ENCODE results near the gene CTDNEP1.
"Not testable (repeated sequence)": the region's sequence is repeated elsewhere in the genome, so short reads cannot be mapped to it uniquely, and the experiment has no call there.

The CTDNEP1 gene

GRCh38 chr17:7246779-7247178 lies 4.8 kb downstream of the CTDNEP1 start:
- no peak overlapping the region for H3K27ac ChIP-seq (ENCODE audit: insufficient read depth, low read length, poor library complexity, severe bottlenecking)
- H3K36me3 ChIP-seq (ENCODE audit: control insufficient read depth, insufficient read depth, low read length), result peaks cover 20% of the 10 kb centered on the region
- H3K9me3 ChIP-seq (ENCODE audit: control insufficient read depth, low read length), result no peaks in the 10 kb centered on the region
- DNase-seq, result no peak
- no peaks in the 10 kb centered on the region for H3K27me3 ChIP-seq (replicated peaks; ENCODE audit: control insufficient read depth, insufficient read depth, low read length, poor library complexity, severe bottlenecking)
- peaks cover 27% of the 10 kb centered on the region for H3K4me1 ChIP-seq (ENCODE audit: control insufficient read depth, insufficient read depth, low read length, poor library complexity, severe bottlenecking)
- H3K4me3 ChIP-seq (ENCODE audit: insufficient read depth, low read depth, low read length, poor library complexity, severe bottlenecking), result no peak overlapping the region

DNA sequence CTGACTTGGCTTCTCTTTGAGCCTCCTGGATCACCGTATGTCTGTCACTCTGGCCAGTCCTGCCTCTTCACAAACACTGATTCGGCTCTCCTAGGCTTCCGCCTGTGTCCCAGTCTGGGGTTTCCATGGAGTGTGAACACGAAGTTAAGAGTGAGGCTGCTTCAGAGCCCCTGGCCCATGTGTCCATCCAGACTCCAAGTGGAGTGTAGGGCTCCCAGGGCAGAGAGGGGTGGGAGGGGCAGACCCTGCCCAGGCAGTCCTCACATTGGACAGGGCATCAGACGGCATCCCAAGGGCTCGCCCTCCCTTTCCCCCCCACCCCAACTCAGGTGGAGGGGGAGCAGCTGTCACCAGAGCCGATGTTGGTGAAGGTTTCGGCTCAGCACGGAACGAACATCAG lies 7.7 kb downstream of the CTDNEP1 start:
- H3K27me3 ChIP-seq (replicated peaks; ENCODE audit: control insufficient read depth, insufficient read depth, low read length, poor library complexity, severe bottlenecking); DNase-seq; H3K4me3 ChIP-seq (ENCODE audit: insufficient read depth, low read depth, low read length, poor library complexity, severe bottlenecking); H3K9me3 ChIP-seq (ENCODE audit: control insufficient read depth, low read length): not testable (repeated sequence)
- Histone ChIP-seq H3K4me1 (ENCODE audit: control insufficient read depth, insufficient read depth, low read length, poor library complexity, severe bottlenecking) (peaks cover 26% of the 10 kb centered on the region), H3K27ac (ENCODE audit: insufficient read depth, low read length, poor library complexity, severe bottlenecking) (peak overlapping the region; percentile 94), H3K36me3 (ENCODE audit: control insufficient read depth, insufficient read depth, low read length) (peaks cover 27% of the 10 kb centered on the region)

DNA sequence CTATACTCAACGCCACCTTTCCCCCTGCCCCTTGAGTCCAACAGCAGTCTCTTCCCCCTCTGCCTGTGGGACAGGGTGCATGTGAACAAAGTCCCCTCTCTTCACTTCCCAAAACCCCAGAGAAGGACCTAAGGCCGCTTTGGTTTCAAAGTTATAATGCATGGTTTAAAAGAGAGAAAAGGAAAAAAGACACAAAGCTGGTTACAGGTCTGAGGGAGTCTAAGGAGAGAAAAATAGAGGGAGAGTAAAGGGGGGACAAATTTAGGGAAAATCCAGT lies 8.1 kb downstream of the CTDNEP1 start:
- no peaks in the 10 kb centered on the region for H3K27me3 ChIP-seq (replicated peaks; ENCODE audit: control insufficient read depth, insufficient read depth, low read length, poor library complexity, severe bottlenecking)
- peaks cover 27% of the 10 kb centered on the region for H3K36me3 ChIP-seq (ENCODE audit: control insufficient read depth, insufficient read depth, low read length)
- peak overlapping the region; percentile 88 for H3K4me3 ChIP-seq (ENCODE audit: insufficient read depth, low read depth, low read length, poor library complexity, severe bottlenecking)
- DNase-seq, result no peak
- H3K9me3 ChIP-seq (ENCODE audit: control insufficient read depth, low read length), result no peaks in the 10 kb centered on the region
- H3K27ac ChIP-seq (ENCODE audit: insufficient read depth, low read length, poor library complexity, severe bottlenecking), result peak overlapping the region; percentile 94
- H3K4me1 ChIP-seq (ENCODE audit: control insufficient read depth, insufficient read depth, low read length, poor library complexity, severe bottlenecking), result peaks cover 24% of the 10 kb centered on the region

- peaks cover 24% of the 10 kb centered on the region for H3K4me1 ChIP-seq (ENCODE audit: control insufficient read depth, insufficient read depth, low read length, poor library complexity, severe bottlenecking)
- no peaks in the 10 kb centered on the region for H3K9me3 ChIP-seq (ENCODE audit: control insufficient read depth, low read length)
- no peaks in the 10 kb centered on the region for H3K27me3 ChIP-seq (replicated peaks; ENCODE audit: control insufficient read depth, insufficient read depth, low read length, poor library complexity, severe bottlenecking)
- H3K36me3 ChIP-seq (ENCODE audit: control insufficient read depth, insufficient read depth, low read length), result peaks cover 27% of the 10 kb centered on the region
- H3K27ac ChIP-seq (ENCODE audit: insufficient read depth, low read length, poor library complexity, severe bottlenecking), result peak overlapping the region; percentile 94
- peak; percentile 88 to 93 (median 88) for DNase-seq
- peak overlapping the region; percentile 88 for H3K4me3 ChIP-seq (ENCODE audit: insufficient read depth, low read depth, low read length, poor library complexity, severe bottlenecking)
These were observed 8.6 kb downstream of the CTDNEP1 start for GRCh38 chr17:7242717-7243452.

GRCh38 chr17:7241783-7242716 lies 9.5 kb downstream of the CTDNEP1 start, which contains the start of gene GABARAP:
Gene GABARAP, minus strand, starts transcription at chr17:7242449. Its CDS starts 119 bp downstream, at chr17:7242330.
- H3K4me1 ChIP-seq (ENCODE audit: control insufficient read depth, insufficient read depth, low read length, poor library complexity, severe bottlenecking), result peaks cover 31% of the 10 kb centered on the region
- peaks cover 27% of the 10 kb centered on the region for H3K36me3 ChIP-seq (ENCODE audit: control insufficient read depth, insufficient read depth, low read length)
- peak within 1 kb of the TSS; percentile 94 for H3K27ac ChIP-seq (ENCODE audit: insufficient read depth, low read length, poor library complexity, severe bottlenecking)
- no peaks in the 10 kb centered on the region for H3K9me3 ChIP-seq (ENCODE audit: control insufficient read depth, low read length)
- DNase-seq, result peak; percentile 89 to 90 (median 90)
- H3K4me3 ChIP-seq (ENCODE audit: insufficient read depth, low read depth, low read length, poor library complexity, severe bottlenecking), result peak within 1 kb of the TSS; percentile 88
- H3K27me3 ChIP-seq (replicated peaks; ENCODE audit: control insufficient read depth, insufficient read depth, low read length, poor library complexity, severe bottlenecking), result no peaks in the 10 kb centered on the region

DNA sequence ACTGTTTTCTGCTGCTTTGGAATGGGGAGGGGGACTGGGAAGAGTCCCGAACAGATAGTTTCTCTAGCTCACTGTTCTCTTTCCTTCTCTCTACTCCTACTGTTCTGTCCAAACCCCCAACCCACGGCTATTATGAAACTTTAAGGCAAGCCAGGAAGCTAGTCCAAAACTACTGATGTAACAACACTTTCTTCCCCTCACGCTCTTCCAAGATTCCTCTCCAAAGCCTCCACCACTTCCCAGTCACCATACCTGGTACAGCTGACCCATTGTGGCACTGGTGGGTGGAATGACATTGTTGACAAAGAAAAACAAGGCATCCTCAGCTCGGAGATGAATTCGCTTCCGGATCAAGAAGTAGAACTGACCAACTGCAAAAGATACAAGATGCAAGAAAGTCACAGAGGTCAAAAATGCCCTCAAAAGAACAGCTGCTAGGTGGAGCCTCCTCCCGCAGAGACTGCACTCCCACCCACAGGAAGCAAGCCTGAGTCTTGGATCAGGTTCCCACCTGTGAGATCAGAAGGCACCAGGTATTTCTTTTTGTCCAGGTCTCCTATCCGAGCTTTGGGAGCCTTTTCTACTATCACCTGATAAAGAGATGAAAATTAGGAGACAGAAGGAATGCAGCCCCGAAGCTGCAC lies 10.3 kb downstream of the CTDNEP1 start:
- no peaks in the 10 kb centered on the region for H3K9me3 ChIP-seq (ENCODE audit: control insufficient read depth, low read length)
- peak overlapping the region; percentile 88 for H3K4me3 ChIP-seq (ENCODE audit: insufficient read depth, low read depth, low read length, poor library complexity, severe bottlenecking)
- H3K27me3 ChIP-seq (replicated peaks; ENCODE audit: control insufficient read depth, insufficient read depth, low read length, poor library complexity, severe bottlenecking), result no peaks in the 10 kb centered on the region
- H3K4me1 ChIP-seq (ENCODE audit: control insufficient read depth, insufficient read depth, low read length, poor library complexity, severe bottlenecking), result peaks cover 31% of the 10 kb centered on the region
- no peak for DNase-seq
- peaks cover 29% of the 10 kb centered on the region for H3K36me3 ChIP-seq (ENCODE audit: control insufficient read depth, insufficient read depth, low read length)
- peak overlapping the region; percentile 94 for H3K27ac ChIP-seq (ENCODE audit: insufficient read depth, low read length, poor library complexity, severe bottlenecking)

DNA sequence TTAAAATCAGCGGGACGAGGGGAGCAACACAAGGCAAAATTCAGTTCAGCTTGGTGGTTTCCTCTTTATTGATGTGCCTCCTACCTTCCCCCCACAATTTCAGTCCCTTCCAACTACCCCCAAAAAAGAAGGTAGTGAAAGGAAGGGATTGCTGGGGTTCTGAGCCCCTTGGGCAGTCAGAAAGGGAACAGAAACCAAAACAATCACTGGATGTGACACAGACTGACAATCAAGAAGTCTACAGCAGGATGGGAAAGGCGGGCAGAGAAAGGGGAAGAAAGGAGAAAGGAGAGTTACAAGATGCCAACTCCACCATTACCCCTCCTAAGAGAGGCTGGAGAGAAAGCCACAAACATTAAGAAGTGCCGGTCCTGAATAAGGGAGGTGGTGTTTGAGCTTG lies 11.2 kb downstream of the CTDNEP1 start:
- no peak overlapping the region for H3K4me3 ChIP-seq (ENCODE audit: insufficient read depth, low read depth, low read length, poor library complexity, severe bottlenecking)
- no peaks in the 10 kb centered on the region for H3K9me3 ChIP-seq (ENCODE audit: control insufficient read depth, low read length)
- peaks cover 31% of the 10 kb centered on the region for H3K4me1 ChIP-seq (ENCODE audit: control insufficient read depth, insufficient read depth, low read length, poor library complexity, severe bottlenecking)
- peaks cover 29% of the 10 kb centered on the region for H3K36me3 ChIP-seq (ENCODE audit: control insufficient read depth, insufficient read depth, low read length)
- DNase-seq, result no peak
- no peak overlapping the region for H3K27ac ChIP-seq (ENCODE audit: insufficient read depth, low read length, poor library complexity, severe bottlenecking)
- no peaks in the 10 kb centered on the region for H3K27me3 ChIP-seq (replicated peaks; ENCODE audit: control insufficient read depth, insufficient read depth, low read length, poor library complexity, severe bottlenecking)

DNA sequence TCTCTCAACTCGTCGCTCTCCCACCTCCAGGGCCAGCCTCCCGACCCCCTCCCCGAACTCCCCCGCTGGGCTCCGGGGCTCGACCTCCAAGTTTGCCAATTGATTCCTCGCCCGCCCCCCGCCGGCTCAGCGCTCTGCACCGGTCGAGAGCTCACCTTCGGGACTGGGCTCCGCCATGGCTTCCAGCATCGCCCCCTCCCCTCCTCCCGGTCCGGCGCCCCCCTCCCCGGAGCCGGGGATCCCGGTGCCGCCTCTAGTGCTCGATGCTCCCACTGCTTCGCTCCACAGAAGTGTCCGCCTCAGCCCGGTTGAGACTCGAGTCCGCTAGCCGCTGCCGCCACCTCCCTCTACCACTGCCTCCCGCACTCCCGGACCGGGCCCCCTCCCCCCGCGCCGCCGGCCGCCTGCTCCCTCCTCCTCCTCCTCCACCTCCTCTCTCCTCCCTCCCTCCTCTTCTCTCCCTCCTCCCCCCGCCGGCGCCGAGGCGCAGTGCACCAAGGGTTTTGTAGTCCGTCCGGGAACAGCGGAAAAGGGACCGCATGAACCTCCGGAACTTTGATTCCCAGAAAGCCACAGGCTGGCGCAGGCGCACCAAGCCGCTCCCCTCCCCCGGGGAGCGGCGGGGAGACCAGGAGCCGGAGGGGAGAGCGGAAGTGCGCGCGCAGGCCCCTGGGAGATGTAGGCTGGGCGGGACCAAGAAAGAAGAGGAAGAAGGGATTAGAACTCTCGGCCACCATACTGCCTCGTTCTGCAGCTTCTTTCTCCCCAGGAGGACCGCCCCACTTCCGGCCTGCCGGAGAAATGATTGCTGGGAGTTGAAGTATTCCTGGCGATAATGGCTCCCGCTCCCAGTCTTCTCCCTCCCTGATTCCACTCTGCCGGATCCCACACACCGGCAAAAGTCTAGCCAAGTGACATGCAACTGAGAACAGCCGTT lies 12.2 kb downstream of the CTDNEP1 start, which contains the start of gene PHF23:
TSS of gene PHF23 (minus strand) at position 367 of the 937 bp plus-strand sequence. CDS start at position 189, 178 bp downstream.
- H3K9me3 ChIP-seq (ENCODE audit: control insufficient read depth, low read length), result no peaks in the 10 kb centered on the region
- DNase-seq, result peak; percentile 96 to 97 (median 97)
- peak within 1 kb of the TSS; percentile 89 for H3K27ac ChIP-seq (ENCODE audit: insufficient read depth, low read length, poor library complexity, severe bottlenecking)
- H3K4me3 ChIP-seq (ENCODE audit: insufficient read depth, low read depth, low read length, poor library complexity, severe bottlenecking), result peak within 1 kb of the TSS; percentile 95
- peaks cover 23% of the 10 kb centered on the region for H3K36me3 ChIP-seq (ENCODE audit: control insufficient read depth, insufficient read depth, low read length)
- H3K27me3 ChIP-seq (replicated peaks; ENCODE audit: control insufficient read depth, insufficient read depth, low read length, poor library complexity, severe bottlenecking), result no peaks in the 10 kb centered on the region
- peaks cover 40% of the 10 kb centered on the region for H3K4me1 ChIP-seq (ENCODE audit: control insufficient read depth, insufficient read depth, low read length, poor library complexity, severe bottlenecking)

- Histone ChIP-seq H3K9me3 (ENCODE audit: control insufficient read depth, low read length) (no peaks in the 10 kb centered on the region), H3K4me3 (ENCODE audit: insufficient read depth, low read depth, low read length, poor library complexity, severe bottlenecking) (peak overlapping the region; percentile 95), H3K27ac (ENCODE audit: insufficient read depth, low read length, poor library complexity, severe bottlenecking) (peak overlapping the region; percentile 89), H3K4me1 (ENCODE audit: control insufficient read depth, insufficient read depth, low read length, poor library complexity, severe bottlenecking) (peaks cover 43% of the 10 kb centered on the region), H3K36me3 (ENCODE audit: control insufficient read depth, insufficient read depth, low read length) (peaks cover 21% of the 10 kb centered on the region), H3K27me3 (replicated peaks; ENCODE audit: control insufficient read depth, insufficient read depth, low read length, poor library complexity, severe bottlenecking) (no peaks in the 10 kb centered on the region)
- DNase-seq, result peak in 1 of 3 donors; percentile 23
These were observed 13.0 kb downstream of the CTDNEP1 start for GRCh38 chr17:7238420-7239090.

Measured in effector memory CD4-positive, alpha-beta T cell (primary cell).